Anterior cingulate cortex (tissue), 58 donors: Measurements from ENCODE around the gene ENPP1.
A peak's percentile ranks its signal among the peaks of the same experiment; 100 is the strongest.

Experiments used
- DNase-seq, 58 donors: peaks; one replicate each; lab custom pipeline; 2025; lab: John Stamatoyannopoulos, UW

ENPP1 gene

GRCh38 chr6:131782764-131783163, 25.1 kb upstream of the ENPP1 start:
- DNase-seq: no peak

DNA sequence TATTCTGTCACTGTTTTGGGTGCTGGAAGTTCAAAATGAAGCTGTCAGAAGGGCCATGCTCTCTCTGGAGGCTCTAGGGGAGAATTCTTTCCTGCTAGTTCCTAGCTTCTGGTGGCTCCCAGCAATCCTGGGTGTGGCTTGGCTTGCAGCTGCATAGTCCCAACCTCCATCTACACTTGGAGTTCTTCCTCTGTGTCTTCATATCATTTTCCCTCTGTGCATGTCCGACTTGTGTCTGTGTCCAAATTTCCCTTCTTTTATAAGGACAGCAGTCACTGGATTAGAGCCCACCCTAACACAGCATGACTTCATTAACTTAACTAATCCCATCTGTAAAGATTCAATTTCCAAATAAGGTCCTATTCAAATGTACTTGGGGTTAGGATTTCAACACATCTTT, 23.3 kb upstream of the ENPP1 start:
- DNase-seq: no peak

DNA sequence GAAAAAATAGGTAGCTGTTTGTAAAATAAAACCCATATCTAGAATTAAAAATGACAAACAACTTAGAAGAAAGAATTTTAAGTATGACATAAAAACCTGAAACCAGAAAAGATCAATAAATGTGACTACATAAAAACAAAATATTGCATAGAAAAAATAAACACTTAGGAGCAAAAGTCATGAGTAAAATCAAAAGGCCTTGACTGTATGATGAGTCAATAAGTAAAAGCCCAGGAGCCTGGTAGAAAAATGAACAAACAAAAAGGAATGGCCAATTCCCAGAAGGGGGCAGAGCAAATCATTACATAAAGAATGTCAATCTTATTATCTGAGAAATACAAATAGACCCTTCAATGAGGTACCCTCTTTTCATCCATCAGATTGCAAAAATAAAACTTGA, 20.7 kb upstream of the ENPP1 start:
- DNase-seq: no peak

- peak in 1 of 58 donors; percentile 9 for DNase-seq
Measured at GRCh38 chr6:131787766-131788712, 19.8 kb upstream of the ENPP1 start.

DNA sequence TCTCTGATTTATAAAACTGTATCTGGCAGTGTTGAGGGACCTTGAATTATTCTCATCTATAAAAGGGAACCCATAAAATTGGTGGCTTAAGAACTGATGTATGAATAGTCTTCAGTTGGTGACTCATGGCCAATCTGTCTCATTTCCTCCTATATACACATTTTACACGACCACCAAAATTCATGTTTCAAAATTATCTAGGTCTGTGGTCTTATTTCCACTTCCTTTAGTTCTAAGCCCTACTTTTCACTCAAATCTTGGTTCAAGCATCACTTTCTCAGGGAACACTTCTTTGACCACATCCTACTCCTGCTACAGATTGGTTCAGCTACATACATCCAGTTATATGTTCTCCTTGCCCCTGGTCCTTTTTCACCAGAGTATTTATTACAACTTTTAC, 18.6 kb upstream of the ENPP1 start:
- DNase-seq: no peak

DNA sequence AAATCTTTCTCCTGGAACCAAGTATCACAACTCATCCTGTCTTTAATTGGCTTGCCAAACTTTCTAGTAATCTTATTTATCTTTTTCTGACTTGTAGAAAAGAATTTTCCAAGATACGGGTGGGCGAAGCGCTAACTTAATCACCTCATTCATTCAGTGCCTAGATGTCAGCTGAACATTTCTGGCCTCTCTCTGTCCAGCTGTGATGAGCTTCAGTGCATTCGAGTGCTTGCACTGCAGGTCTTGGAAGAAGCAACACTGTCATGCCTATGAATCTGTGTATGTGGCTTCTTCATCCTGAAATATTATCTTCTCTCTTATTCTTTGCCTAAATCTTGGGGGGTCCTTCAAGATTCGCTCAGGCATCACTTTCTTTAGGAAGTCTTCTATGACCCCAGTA, 16.3 kb upstream of the ENPP1 start:
- no peak for DNase-seq

DNA sequence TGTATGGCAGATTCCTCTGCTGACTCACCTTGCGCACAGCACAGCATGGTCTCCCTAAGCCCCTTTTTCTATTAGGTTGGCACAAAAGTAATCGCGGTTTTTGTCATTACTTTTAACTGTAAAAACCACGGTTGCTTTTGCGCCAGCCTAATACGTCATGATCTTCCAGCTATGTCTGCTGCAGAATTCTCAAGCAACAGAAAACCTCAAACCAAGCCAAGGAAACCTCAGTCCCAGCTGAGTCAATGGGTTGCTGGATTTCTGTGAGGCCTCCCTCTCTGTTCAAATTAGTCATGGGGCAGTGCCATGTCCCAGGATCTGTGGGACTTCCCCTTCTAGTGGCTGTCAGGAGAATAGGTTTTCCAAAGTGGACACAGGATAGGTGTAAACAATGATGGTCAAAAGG, 15.7 kb upstream of the ENPP1 start:
- DNase-seq: no peak

DNA sequence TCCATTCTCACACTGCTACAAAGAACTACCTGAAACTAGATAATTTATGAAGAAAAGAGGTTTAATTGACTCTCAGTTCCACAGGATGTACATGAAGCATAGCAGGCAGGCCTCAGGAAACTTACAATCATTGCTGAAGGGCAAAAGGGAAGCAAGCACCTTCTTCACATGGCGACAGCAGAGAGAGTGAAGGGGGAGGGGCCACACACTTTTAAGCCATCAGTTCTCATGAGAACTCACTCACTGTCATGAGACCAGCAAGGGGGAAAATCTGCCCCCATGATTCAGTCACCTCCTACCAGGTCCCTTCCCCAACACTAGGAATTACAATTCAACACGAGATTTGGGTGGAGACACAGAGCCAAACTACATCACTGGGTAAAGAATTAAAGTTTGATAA, 12.5 kb upstream of the ENPP1 start:
- no peak for DNase-seq

GRCh38 chr6:131802347-131802746, 5.5 kb upstream of the ENPP1 start:
- no peak for DNase-seq

- no peak for DNase-seq
Measured at GRCh38 chr6:131803007-131803769, 4.6 kb upstream of the ENPP1 start.

- DNase-seq: no peak
Measured at GRCh38 chr6:131804131-131804530, 3.7 kb upstream of the ENPP1 start.

- DNase-seq: no peak
Measured at GRCh38 chr6:131807321-131807643, 538 bp upstream of the ENPP1 start.

DNA sequence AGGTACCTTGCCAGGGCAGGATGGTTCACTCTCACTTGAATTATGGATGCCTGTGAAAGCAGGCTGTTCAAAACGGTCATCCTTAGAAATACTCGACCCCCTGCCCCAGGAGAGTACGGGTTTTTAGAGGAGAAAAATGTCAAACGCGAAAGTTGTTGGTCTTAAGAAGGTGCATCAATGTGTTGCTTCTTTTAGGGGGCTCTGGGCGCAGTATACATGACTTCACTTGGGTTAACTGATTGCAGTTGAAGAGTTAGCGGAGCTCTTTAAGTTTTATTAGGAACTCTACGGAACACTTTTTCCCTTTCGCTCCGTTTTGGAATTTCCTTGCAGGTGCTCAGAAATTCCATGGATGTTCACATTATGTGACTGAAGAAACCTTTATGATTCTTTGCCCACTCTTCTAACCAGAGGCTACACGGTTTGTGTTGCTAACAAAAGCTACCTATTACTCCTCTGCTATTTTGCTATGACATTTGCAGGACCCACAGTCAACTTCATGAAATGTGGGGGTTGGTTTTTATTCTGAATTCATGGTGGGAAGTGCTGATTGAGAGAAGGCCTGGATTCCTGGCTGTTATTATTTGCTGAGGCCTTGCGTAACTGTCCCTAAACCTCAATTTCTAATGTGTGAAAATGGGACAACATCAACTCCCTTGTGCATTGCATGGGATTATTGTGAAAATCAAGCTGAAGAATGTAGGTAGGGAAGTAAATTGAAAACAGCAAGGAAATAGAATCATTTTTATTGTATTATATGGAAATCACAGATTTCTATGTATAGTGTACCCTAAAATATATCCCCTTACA, 845 bp downstream of the ENPP1 start:
- no peak for DNase-seq

GRCh38 chr6:131811500-131811899, 3.7 kb downstream of the ENPP1 start:
- no peak for DNase-seq

- DNase-seq: no peak
Measured at GRCh38 chr6:131813991-131814390, 6.2 kb downstream of the ENPP1 start.

GRCh38 chr6:131816869-131817268, 9.0 kb downstream of the ENPP1 start:
- DNase-seq: no peak

GRCh38 chr6:131819572-131820124, 11.8 kb downstream of the ENPP1 start:
- DNase-seq: no peak

DNA sequence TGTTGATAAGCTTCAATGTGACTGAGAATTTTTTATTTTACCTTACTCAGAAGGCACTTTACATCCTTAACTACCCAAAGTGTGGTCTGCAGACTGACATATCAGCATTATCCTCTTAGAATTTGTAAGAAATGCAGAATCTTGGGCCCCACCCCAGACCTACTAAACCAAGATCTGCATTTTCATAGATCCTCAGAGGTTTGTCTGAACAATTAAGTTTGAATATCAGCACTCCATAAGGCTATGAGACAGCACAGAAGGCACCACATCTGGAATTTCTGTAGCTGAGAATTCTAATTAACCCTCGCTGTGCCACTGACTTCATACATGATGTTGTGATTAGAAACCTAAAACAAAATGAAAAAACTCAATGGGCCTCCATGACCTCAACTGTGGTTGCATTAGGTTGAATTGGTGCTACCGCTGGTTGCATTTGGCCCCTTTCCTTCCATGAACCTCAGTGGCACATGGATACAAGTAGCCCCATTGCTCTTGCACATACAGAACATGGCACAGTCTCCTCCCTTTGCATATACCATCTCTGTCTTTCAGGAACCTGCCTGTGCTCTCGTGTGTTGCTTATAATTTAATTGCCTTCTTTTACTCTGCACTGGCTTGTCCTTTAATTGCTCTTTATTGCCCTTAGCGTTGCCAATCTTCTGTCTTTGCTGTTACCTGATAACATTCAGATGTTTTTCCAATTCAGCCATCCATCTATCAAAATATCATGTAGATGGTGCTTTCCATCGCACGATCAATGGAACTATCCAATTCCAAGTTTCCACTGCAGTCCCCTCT, 13.4 kb downstream of the ENPP1 start:
- no peak for DNase-seq

DNA sequence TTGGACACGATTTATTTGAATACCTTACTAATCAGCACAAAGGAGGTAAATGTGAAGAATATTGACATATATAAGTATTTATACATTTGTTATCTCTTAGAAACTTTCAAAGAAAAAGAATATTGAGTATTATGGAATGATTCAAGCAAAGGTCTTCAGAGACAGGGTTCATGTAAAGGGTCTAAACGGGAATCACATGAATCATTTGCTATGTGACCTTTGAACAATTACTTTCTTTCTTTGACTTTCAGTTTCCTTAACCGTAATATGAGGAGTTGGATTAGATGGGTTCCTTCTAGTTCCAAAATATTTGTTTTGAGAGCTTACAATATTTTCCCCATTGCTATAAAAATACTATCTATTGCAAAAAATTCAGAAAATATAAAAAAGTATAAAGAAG, 14.3 kb downstream of the ENPP1 start:
- no peak for DNase-seq
